Posterior vena cava (tissue), 2 donors: ENCODE data around the gene AFF3. TPM values are rescaled to one million over a fixed set of nuclear protein-coding genes. Genes with fewer than 3 reads are reported as not detected.
"Not testable (repeated sequence)": the region's sequence is repeated elsewhere in the genome, so short reads cannot be mapped to it uniquely, and the experiment has no call there.

Experiments
- DNase-seq: peaks from one replicate; pipeline ENCODE4 v3.0.0-alpha.2; 2020; ENCODE audit warnings: low spot score
- intact Hi-C, 2 donors: fragments of 100-400 bp; cut with DNase I; formaldehyde crosslinking; loops; one replicate each; pipeline versions ENCODE4 v1.14.1 to v1.14.2; 2022 to 2023
- total RNA-seq, 2 donors: library from RNA; stranded (reverse); fragmentation: NEBNext Ultra II Directional; extraction: Animal tissue kit (Norgen Biotek cat#: 25700); gene quantifications; one replicate each; pipeline ENCODE4 v1.2.1, GENCODE V29; 2021
- donor health status: DM: yes; HTN: yes; CAD: no.
- donor health status: DM: yes; HTN: yes; CAD: no.

AFF3 gene
- total RNA-seq, 2 donors from 2014 or later, result 15.5 to 26.4 TPM

DNA sequence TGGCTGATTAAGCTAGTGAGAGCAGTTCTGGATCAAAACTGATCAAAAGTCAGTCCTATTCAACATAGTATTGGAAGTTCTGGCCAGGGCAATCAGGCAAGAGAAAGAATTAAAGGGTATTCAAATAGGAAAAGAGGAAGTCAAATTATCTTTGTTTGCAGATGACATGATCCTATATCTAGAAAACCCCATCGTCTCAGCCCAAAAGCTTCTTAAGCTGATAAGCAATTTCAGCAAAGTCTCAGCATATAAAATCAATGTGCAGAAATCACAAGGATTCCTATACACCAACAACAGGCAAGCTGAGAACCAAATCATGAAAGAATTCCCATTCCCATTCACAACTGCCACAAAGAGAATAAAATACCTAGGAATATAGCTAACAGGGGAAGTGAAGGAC is 368.7 kb downstream of the AFF3 start:
- DNase-seq, intact Hi-C loops: not testable (repeated sequence)

DNA sequence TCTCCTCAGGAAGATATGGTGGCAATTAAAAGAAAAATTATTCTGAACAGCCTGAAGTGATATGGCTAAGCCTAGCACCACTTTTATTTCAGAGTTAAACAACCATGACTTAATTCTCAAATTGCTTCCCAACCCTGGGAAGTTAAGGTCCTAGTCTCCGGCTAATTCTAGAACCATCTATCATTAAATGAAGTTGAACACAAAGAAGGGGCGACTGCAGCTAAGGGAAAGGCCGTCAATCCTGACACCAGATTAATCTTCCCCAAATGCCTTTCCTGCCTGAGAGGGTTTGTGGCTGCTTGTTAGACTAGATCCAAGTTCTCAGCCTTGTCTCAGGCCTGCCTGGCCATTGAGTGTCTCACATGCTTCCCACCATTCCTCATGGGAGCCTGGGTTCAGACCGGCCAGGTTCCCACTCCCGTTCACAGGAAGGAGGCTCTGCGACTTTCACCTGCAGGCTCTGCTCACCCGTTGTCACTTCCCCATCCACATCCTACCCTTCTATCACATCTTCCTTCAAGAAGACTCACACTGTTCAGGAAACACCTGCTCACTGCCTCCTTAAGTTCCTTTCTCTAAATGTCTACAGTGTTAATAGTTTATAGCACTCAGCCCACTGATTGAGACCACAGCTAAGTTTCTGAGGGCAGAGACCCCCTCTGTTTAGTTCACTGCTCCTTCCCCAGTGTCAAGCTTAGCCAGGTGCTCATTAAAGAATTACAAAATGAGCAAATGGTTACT is 369.6 kb downstream of the AFF3 start:
- no peak for DNase-seq
- intact Hi-C loops, result no loop called here

DNA sequence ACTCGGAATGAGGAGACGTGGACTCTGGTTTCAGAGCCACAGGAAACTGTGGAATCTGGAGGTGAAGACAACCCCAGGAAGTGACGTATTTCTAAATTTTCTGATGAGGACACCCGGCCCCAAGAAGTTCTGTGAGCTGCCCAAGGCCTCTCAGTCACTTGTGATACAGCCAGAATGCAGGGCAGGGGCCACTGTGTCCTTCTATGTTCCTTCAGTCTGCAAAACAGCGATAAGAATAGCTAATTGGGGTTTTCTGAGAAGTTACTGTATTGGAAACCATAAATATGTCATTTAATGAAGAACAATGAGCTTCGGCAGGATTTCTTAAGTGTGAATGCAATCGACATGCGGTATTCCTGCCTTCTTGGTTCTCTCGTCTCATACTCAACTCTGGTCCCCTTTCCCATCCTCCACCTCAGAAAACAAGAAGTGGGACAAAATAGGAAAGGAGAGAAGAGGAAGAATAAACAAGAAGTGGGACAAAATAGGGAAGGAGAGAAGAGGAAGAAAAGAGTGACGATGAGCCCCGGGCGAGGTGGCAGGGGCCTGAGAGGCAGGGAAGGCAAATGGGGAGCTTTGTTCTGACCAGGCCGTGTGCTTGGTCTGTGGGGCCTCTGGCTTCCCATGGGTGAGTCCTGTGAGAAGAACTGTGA is 370.6 kb downstream of the AFF3 start:
- intact Hi-C loops, result no loop called here
- DNase-seq, result peak; percentile 79

DNA sequence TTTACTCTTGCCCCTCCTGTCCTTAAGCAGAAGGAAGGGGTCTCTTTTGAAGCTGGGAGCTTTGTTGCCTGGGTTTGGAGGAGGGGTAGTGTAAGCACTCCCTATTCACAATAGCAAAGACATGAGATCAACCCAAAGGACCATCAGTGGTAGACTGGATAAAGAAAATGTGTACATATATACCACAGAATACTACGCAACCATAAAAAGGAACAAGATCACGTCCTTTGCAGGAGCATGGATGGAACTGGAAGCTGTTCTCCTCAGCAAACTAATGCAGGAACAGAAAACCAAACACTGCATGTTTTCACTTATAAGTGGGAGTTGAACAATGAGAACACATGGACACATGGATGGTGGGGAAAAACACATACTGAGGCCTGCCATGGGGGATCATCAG is 371.5 kb downstream of the AFF3 start:
- intact Hi-C loops, result no loop called here
- DNase-seq, result no peak

DNA sequence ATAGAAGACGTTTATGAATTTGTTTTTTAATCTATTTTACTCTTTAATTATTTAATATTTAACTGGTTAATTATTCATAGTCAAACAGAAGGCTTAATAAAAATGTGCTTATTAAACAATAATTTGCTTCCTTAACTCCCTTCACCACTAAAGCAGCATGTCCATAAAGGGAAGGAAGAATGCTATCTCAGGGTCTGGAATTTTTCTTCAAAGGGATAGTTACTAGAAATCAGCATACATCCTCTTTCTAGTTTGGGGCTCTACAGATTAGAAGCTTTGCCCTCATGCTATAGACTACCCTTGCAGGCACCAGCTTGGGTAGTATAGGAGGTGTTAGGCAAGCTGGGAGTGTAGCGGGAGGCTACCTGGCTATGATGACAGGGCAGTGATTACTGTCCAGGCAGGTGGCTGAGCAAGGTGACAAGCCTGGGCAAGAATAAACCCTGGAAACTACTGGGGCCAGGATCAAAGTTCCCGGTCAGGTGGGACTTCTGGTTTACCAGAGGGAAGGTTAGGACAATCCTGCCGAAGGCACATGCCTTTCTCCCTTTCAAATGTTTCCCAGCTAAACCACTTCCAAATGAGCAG is 376.6 kb downstream of the AFF3 start:
- intact Hi-C loops, result no loop called here

DNA sequence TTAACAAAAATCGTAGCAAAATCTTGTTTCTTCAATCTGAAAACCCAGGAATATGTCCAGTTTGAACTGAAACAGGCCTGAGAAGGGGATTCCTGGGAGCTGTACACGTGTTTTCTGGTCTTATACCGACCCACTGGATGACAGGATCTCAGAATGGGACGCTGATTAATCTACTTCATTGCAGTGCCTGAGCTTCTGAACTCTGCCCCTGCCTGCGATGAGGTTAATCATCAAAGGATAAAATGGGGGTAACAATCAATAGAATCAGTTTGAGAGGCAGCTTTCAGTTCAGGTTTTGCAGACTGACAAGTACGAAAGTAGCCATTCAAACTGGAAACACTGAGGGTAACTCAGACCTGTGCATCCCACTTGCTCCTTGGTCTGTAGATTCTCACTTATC is 378.6 kb downstream of the AFF3 start:
- DNase-seq, result no peak
- intact Hi-C loops, result no loop called here

More for the DNA sequence above, 376.6 kb downstream of the AFF3 start:
- DNase-seq, result no peak

DNA sequence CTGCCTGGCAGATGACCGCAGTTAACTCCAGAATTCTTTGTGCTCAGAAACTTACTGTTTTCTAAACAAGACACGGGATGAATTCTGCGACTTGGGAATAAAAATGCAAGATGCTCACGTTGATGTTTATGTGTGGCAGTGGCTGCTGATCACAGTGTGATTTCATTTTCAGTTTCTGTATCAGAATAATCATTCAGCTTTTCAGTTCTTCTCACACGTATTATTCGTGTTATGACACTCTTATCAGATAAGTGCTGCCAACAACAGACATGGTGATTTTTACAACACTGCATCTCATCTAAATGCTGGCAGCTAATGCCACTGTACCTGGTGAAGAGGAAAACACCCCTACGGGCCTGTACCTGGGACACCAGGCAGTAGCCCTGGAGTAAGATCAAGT is 379.7 kb downstream of the AFF3 start:
- intact Hi-C loops, result no loop called here
- DNase-seq, result no peak

DNA sequence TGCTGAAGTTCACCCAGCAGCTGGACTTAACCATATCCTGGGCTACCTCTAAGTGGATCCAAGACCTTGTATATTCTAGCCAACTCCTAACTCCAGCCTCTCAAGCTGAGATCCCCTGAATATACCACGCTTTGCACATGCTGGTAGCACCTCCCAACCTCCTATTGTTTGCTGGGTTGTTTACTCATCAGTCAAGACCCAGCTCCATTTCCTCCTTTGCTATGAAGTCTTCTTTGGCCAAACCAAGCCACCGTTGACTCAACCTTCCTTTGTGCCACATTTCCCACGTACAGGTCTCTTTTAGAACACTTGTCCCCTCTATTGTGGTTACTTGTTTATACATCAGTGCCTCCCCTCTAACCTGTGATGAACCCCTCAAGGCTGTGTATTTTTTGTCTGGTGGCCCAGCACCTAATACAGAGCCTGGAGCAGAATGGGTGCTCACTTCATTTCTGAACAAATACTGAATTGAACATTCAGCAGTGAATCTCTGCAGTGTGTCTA is 384.7 kb downstream of the AFF3 start:
- DNase-seq, result no peak
- intact Hi-C loops, result no loop called here

DNA sequence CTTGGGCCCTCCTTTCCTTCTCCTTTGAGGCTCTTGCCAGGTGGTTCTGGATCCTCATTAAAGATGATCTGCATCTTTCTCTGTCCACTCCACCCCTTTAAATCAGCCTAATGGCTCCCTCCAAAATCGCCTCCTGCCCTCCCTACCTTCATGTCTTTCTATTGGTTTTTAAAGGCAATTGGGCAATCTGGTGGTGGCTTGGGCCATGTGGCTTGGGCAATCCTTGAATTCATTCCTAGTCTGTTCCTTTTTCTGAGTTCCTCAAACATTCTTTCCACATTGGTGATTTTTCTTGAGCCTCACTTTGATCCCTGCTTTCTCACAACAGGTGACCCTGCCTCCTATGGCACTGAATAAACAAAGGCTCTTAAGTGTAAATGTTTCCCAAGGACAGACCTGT is 386.3 kb downstream of the AFF3 start:
- intact Hi-C loops, result no loop called here
- no peak for DNase-seq

DNA sequence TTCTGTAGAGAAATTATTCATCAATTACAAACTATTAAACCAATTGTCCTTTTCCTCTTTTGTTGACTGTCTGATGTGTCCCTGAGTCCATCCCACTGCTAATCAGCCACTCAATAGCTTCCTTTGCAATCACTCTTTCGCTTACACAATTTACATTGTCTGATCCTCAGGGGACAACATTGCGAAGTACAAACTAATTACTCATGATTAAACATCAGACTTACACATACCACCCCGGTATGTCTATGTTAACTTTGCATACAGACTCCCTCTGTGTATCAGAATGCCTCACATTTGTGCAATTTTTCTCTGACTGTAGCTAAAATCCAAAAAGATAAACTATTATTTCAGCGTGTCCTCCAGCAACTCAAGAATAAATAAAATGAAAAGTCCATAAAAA is 388.2 kb downstream of the AFF3 start:
- no peak for DNase-seq
- intact Hi-C loops, result no loop called here

DNA sequence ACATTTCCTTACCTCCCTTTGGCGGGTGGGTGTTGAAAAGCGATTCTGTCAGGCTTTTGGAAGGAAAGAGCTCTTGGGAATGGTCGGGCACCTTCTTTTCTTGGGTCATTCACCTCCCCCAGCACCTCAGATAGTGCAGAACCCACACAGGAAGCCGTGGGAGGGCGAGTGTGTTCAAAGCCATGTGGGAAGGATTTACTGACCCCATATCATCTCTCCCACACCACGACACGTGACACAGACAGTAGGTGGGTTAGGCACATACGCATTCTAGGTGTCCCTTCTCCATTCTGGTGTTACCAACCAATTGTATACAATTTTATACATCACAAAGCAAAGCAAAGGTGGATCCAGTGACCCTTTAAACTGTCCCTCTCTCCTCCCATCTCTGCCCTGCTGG is 388.9 kb downstream of the AFF3 start:
- DNase-seq, result no peak
- intact Hi-C loops, result no loop called here

DNA sequence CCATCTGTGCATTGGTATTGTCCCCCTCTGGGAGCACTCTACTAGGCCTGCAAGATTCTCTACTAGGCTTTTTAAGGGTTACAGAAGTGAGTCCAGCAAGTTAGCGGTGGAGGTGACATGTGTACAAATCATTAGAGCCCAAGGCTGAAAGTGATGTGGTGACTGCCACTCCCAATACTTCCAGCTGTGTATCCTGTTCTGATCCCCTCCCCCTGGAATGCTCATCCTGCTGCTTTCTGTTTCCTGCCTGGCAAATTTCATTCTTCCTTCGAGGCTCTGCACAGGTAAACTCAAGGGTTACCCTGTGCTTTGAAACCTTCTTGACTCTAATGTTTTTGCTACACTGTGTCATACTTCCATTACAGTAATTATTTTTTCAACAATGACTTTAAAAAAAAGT is 394.0 kb downstream of the AFF3 start:
- intact Hi-C loops, result no loop called here
- no peak for DNase-seq

DNA sequence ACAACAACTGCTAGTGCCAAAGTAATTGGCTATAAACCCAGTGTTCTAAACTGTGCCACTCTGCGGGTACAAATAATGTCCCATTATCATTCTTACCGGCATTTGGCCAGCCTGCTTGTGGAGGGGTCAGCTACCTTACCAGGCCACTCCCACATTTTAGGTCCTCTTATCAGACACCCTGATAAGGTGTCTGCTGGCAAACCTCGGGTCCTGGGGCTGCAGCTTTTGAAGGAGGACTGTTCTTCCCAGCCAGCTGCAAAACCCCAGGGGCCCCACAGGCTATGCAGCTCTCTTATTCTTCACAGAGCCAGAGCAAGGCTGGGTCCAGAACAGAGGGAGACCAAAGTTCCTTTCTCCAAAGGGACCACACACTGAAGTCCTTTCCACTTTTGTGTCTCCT is 394.5 kb downstream of the AFF3 start:
- intact Hi-C loops, result no loop called here
- no peak for DNase-seq

DNA sequence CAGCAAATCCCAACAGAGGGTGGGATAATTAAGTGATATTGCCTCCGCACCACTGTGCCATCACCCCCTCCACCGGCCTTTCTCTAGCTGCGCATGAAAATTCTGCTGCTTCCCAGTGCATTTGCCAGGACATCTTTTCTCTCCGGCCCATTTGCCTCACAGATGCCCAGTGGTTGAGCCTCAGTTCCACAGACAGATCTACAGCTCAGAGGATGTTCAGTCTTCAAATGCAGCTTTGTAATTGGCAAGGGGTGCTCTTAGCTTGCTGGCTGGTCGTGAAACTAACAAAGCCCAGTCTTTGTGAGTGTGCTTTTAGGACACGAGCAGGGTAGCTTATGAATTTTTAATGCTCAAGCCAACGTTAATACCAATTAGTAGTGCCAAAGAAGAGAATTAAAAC is 399.2 kb downstream of the AFF3 start:
- intact Hi-C loops, result no loop called here
- DNase-seq, result no peak

DNA sequence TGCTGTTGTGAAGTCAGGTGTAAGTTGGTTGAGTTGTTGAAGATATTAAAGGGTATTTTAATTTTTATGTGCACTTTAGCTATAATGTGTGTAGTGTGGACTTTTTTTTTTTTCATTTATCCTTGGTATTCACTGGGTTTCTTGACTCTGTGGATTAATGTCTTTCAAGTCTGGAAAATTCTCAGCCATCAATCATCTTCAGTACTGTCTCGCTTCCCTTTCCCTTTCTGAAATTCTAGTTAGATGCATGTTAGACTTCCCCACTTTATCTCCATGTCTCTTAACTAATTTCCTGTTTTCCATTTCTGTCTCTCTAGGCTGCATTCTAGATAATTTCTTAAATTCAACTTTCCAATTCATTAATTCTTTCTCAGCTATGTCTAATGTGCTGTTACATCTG is 404.9 kb downstream of the AFF3 start:
- intact Hi-C loops, result no loop called here
- no peak for DNase-seq

DNA sequence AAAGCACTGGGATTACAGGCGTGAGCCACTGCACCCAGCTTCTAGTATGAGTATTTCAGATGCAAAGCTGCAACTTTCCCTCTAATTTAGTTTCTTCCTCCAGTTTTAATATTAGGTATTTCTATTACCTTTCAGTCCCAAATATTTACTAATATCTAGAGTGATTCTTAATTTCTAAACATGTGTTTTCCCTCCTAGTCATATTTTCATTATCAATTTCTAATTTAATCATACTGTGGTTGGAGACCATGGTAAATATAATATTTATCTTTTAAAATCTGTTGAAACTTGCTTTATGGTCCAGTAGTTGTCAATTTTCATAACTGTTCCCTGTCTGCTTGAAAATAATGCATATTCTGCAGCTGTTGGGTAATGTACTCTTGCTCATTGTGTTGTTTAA is 406.6 kb downstream of the AFF3 start:
- intact Hi-C loops, result no loop called here
- no peak for DNase-seq

DNA sequence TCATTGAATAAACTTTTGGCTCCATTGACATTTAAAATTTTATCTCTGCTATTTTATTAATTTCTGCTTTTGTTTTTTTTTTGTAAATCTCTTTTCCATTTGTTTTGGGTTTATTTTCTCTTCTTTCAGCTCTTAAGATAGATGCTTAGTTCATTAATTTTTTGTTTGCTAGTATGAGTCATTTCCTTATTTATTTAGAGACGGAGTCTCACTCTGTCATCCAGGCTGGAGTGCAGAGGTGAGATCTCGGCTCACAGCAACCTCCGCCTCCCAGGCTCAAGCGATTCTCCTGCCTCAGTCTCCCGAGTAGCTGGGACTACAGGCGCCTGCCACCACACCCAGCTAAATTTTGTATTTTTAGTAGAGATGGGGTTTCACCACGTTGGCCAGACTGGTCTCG is 407.1 kb downstream of the AFF3 start:
- intact Hi-C loops, DNase-seq: not testable (repeated sequence)

DNA sequence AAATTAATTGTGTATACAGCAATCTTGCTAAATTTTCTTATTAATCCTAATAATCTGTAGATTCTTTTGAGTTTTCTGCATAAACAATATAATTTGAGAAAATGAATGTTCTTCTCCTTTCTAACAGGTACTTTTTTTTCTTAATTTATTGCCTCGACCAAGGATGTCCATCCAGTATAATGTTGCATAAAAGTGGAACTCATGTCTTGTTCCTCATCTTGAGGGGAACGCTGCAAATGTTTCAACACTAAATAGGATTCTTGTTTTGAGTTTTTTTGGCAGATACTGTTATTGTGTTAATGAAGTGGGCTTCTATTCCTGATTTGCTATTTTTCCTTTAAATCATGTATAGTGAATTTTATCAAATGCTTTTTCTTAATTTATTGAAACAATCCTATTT is 408.2 kb downstream of the AFF3 start:
- intact Hi-C loops, result no loop called here
- no peak for DNase-seq

DNA sequence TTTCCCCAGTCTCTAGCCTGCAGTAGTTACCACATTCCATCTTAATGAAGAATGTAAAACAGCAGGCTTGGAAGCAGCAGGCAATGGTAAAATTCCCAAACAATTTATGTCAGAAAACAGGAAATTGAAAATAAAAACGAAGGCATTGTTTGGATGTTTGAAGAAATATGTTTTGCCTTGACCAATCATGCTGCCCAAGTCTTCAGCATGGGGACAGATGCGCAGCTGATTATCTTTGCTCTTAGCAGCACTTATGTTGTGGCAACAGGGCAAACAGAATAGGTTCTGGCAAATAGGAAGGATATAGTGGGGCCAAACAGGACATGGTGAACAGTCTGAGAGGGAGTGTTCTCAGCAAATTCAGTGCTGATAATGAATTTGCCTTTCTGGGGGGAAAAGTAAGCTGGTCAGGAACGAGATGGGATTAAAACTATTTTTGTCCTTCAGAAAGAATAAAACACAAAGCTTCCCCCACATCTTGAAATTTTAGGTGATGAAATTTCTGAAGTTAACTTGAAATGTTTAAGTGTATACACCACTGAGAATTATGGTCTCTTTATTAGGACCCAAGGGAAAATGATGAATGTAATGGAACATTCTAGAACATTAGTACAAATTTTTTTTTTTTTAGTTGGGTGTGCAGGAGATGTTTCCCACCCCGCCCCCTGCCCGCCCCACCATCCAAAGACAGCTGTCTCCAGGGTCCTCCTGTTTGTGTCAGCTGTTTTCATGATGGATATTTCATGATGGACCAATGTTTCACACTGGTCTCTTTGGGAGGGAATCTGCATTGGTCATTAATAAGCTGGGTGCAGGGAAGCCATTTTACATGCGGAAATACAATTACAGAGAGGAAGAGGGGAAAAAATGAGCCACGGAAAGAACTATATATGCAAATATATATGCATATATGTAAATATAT is 413.0 kb downstream of the AFF3 start:
- intact Hi-C loops, result no loop called here
- no peak for DNase-seq

DNA sequence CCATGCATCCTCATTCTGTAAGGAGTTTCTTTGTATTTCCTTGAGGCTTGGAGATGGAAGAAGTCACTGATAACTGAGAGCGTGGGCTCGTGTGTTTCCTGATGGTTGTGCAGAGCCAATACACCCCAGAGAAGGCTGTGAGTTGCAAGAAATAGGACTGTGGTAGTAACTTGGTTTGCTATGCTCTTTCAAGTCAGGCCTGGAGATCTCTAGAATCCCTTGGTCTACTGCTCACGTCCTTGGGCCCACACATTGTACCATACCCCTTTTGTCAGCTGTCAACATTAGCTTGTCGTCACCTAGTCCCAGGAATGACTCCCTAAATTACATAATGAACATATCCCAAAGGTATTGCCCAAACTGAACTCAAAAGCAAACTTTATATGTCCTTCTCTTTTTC is 414.2 kb downstream of the AFF3 start:
- intact Hi-C loops, result no loop called here
- no peak for DNase-seq
